Activated T-cell treated with anti-CD3 and anti-CD28 coated beads, Interleukin-2, amount 50 U/mL, for 72 hours (primary cell): Measurements from ENCODE around the gene IWS1. TPM values are rescaled to one million over a fixed set of nuclear protein-coding genes. Genes with fewer than 3 reads are reported as not detected.
"Not testable (repeated sequence)": the region's sequence is repeated elsewhere in the genome, so short reads cannot be mapped to it uniquely, and the experiment has no call there.

Source experiments
- ATAC-seq, 2 donors: fragments of 150-1000 bp; cut with Tn5 transposase; replicated peaks in 1 of 2; 2 replicates each; pipeline ENCODE4 v1.10.0; 2021; ENCODE audit warnings: moderate library complexity in 2 of 2, mild to moderate bottlenecking in 1 of 2
- DNase-seq, 2 donors: peaks; one replicate each; pipeline ENCODE4 v3.0.0; 2021 to 2022; ENCODE audit warnings: mixed read lengths in 1 of 2
- H3K27ac Mint-ChIP-seq: one replicate; pipeline ENCODE4 v1.8.0; 2022; ENCODE audit warnings: mild to moderate bottlenecking, moderate library complexity, mixed read lengths
- H3K27me3 Mint-ChIP-seq: one replicate; pipeline ENCODE4 v1.8.0; 2022; ENCODE audit warnings: low read depth, mixed read lengths
- H3K36me3 Mint-ChIP-seq, 2 donors: one replicate each; pipeline ENCODE4 v1.8.0; 2022; ENCODE audit warnings: mixed read lengths in 2 of 2, mild to moderate bottlenecking in 1 of 2; ENCODE audit not compliant: insufficient read depth in 2 of 2
- H3K4me1 Mint-ChIP-seq: one replicate; pipeline ENCODE4 v1.8.0; 2022; ENCODE audit warnings: low read depth, mixed read lengths
- H3K4me3 Mint-ChIP-seq, 2 donors: one replicate each; pipeline ENCODE4 v1.8.0; 2022; ENCODE audit warnings: mild to moderate bottlenecking in 2 of 2, mixed read lengths in 2 of 2, moderate library complexity in 2 of 2
- H3K9me3 Mint-ChIP-seq, 2 donors: one replicate each; pipeline ENCODE4 v1.8.0; 2022; ENCODE audit warnings: mixed read lengths in 2 of 2
- total RNA-seq, 2 donors: library from RNA; stranded (reverse); gene quantifications; one replicate each; pipeline ENCODE4 v1.2.3, GENCODE V29; 2022

The IWS1 gene
- total RNA-seq, 2 donors from 2014 or later = 39.0 to 43.6 TPM

GRCh38 chr2:127552336-127552735 is 26.0 kb upstream of the IWS1 start:
- no peak for ATAC-seq
- H3K27ac Mint-ChIP-seq = no peak overlapping the region
- peaks cover 2 to 6% of the 10 kb centered on the region in 2 donors for H3K36me3 Mint-ChIP-seq
- peaks cover 5% of the 10 kb centered on the region for H3K4me1 Mint-ChIP-seq
- H3K27me3 Mint-ChIP-seq = peaks cover 46% of the 10 kb centered on the region
- H3K4me3 Mint-ChIP-seq = no peak overlapping the region
- peaks cover 3 to 4% of the 10 kb centered on the region in 2 donors for H3K9me3 Mint-ChIP-seq
- DNase-seq = no peak

- no peak overlapping the region for H3K4me3 Mint-ChIP-seq
- ATAC-seq = no peak
- no peak for DNase-seq
Measured at GRCh38 chr2:127551221-127551930, 25.1 kb upstream of the IWS1 start.

GRCh38 chr2:127546797-127547196 is 20.5 kb upstream of the IWS1 start:
- peaks cover 20% of the 10 kb centered on the region for H3K27me3 Mint-ChIP-seq
- no peak overlapping the region for H3K27ac Mint-ChIP-seq
- H3K4me3 Mint-ChIP-seq = no peak overlapping the region
- no peak for ATAC-seq
- no peaks in the 10 kb centered on the region for H3K4me1 Mint-ChIP-seq
- H3K9me3 Mint-ChIP-seq = no peaks in the 10 kb centered on the region
- DNase-seq = no peak
- no peaks in the 10 kb centered on the region for H3K36me3 Mint-ChIP-seq

More at GRCh38 chr2:127551221-127551930, 25.1 kb upstream of the IWS1 start:
- peaks cover 0 to 3% of the 10 kb centered on the region in 2 donors for H3K9me3 Mint-ChIP-seq
- no peak overlapping the region for H3K27ac Mint-ChIP-seq
- H3K36me3 Mint-ChIP-seq = no peaks in the 10 kb centered on the region
- peaks cover 5% of the 10 kb centered on the region for H3K4me1 Mint-ChIP-seq
- peaks cover 42% of the 10 kb centered on the region for H3K27me3 Mint-ChIP-seq

DNA sequence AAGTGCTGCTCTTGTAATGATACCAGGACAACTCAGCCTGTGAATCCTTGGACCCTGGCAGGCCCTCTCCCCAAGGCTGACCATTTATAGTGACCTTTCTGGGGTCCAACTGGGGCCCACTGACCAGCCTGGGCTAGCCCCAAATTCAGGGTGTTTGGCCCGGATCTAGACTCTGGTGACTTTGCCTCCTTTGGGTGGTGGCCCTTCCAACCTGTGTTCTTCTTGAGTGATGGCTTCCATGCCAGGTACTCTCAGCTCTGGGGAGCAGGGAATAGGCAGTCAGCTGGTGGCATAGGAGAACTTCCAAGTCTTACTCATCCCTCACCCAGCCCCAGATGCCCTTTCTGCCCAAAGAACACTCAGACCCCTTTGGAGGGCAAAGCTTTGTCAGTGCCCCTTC is 19.5 kb upstream of the IWS1 start:
- Mint-ChIP-seq H3K27me3 (peaks cover 13% of the 10 kb centered on the region), H3K9me3 (no peaks in the 10 kb centered on the region), H3K4me1 (no peaks in the 10 kb centered on the region), H3K27ac (no peak overlapping the region), H3K4me3 (no peak overlapping the region), H3K36me3 (no peaks in the 10 kb centered on the region)
- no peak for DNase-seq
- no peak for ATAC-seq

DNA sequence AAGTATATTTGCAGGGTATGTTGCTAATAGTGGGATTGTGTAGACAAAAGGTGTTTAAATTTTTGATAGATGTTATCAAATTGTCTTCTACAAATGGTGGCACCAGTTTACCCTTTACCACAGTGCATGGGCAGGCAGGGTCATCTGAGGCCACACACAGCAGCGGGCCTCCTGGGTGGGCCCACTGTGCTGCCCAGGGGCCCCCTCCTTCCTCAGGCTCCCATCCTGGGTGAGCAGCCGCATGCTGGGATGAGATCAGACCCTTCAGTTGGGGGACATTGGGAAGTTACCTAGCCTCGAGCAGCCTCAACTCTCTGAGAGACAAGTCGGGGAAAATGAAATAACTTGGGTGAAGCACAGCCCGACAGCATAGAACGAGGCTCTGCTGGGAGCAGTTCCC is 18.9 kb upstream of the IWS1 start:
- no peak overlapping the region for H3K4me3 Mint-ChIP-seq
- H3K4me1 Mint-ChIP-seq = no peaks in the 10 kb centered on the region
- H3K9me3 Mint-ChIP-seq = no peaks in the 10 kb centered on the region
- DNase-seq (no peak), ATAC-seq (no peak)
- H3K27me3 Mint-ChIP-seq = peaks cover 13% of the 10 kb centered on the region
- no peak overlapping the region for H3K27ac Mint-ChIP-seq
- H3K36me3 Mint-ChIP-seq = no peaks in the 10 kb centered on the region

DNA sequence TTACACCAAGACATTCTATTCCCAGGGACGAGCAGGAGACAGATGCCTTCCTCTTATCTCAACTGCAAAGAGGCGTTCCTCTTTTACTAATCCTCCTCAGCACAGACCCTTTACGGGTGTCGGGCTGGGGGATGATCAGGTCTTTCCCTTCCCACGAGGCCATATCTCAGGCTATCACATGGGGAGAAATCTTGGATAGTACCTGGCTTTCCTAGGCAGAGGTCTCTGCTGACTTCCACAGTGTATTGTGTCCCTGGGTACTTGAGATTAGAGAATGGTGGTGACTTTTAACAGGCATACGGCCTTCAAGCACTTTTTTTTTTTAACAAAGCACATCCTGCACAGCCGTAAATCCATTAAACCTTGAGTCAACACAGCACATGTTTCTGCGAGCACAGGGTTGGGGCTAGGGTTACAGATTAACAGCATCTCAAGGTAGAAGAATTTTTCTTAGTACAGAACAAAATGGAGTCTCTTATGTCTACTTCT is 16.8 kb upstream of the IWS1 start:
- H3K36me3 Mint-ChIP-seq, DNase-seq, H3K4me1 Mint-ChIP-seq, H3K4me3 Mint-ChIP-seq, ATAC-seq, H3K9me3 Mint-ChIP-seq, H3K27ac Mint-ChIP-seq, H3K27me3 Mint-ChIP-seq: not testable (repeated sequence)

GRCh38 chr2:127542231-127542630 is 15.9 kb upstream of the IWS1 start:
- no peak overlapping the region for H3K4me3 Mint-ChIP-seq
- no peak for ATAC-seq
- DNase-seq = no peak
- H3K4me1 Mint-ChIP-seq = no peaks in the 10 kb centered on the region
- no peaks in the 10 kb centered on the region for H3K36me3 Mint-ChIP-seq
- peaks cover 11% of the 10 kb centered on the region for H3K27me3 Mint-ChIP-seq
- H3K9me3 Mint-ChIP-seq = no peaks in the 10 kb centered on the region
- no peak overlapping the region for H3K27ac Mint-ChIP-seq

DNA sequence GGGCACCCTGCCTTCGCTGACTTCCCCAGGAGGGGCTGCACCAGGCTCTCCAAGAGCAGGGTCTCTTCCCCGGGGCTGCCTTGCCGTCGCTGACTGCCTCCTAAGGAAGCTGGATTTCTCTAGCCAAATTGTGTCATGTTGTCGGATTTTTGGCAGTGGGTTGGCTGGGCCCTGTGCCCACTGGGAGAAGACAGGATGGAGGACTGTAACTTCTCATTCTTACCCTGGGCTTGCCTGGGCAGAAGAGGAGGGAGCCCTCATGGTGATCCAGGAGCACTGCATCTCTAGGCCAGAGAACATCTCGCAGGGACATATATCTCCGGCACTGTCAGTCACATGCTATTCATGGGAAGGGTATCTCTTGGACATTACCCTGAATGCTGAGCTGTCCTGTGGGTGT is 15.5 kb upstream of the IWS1 start:
- H3K9me3 Mint-ChIP-seq = no peaks in the 10 kb centered on the region
- H3K36me3 Mint-ChIP-seq = no peaks in the 10 kb centered on the region
- H3K4me3 Mint-ChIP-seq = no peak overlapping the region
- ATAC-seq (no peak), DNase-seq (no peak)
- no peaks in the 10 kb centered on the region for H3K4me1 Mint-ChIP-seq
- H3K27me3 Mint-ChIP-seq = peaks cover 7% of the 10 kb centered on the region
- no peak overlapping the region for H3K27ac Mint-ChIP-seq

DNA sequence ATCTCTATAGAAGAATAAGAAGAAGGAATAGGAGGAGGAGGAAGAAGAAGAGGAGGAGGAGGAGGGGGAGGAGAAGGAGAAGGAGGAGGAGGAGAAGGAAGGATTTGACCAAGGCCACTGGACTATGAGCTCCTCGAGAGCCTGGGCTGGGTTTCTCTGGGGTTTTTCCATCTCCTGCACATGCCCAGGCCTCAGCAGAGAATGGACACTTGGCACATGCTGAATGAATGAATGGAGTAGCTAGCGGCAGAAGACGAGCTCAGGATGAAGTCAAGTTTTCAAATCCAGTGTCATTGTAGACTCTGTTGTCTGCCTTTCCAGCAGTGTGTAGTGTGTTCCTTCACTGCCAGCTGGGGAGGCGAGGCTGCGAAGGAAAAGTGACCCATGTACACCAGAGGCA is 11.4 kb upstream of the IWS1 start:
- Mint-ChIP-seq H3K27ac (no peak overlapping the region), H3K4me3 (no peak overlapping the region), H3K9me3 (no peaks in the 10 kb centered on the region), H3K4me1 (no peaks in the 10 kb centered on the region), H3K36me3 (no peaks in the 10 kb centered on the region), H3K27me3 (peaks cover 6% of the 10 kb centered on the region)
- ATAC-seq = no peak
- no peak for DNase-seq

DNA sequence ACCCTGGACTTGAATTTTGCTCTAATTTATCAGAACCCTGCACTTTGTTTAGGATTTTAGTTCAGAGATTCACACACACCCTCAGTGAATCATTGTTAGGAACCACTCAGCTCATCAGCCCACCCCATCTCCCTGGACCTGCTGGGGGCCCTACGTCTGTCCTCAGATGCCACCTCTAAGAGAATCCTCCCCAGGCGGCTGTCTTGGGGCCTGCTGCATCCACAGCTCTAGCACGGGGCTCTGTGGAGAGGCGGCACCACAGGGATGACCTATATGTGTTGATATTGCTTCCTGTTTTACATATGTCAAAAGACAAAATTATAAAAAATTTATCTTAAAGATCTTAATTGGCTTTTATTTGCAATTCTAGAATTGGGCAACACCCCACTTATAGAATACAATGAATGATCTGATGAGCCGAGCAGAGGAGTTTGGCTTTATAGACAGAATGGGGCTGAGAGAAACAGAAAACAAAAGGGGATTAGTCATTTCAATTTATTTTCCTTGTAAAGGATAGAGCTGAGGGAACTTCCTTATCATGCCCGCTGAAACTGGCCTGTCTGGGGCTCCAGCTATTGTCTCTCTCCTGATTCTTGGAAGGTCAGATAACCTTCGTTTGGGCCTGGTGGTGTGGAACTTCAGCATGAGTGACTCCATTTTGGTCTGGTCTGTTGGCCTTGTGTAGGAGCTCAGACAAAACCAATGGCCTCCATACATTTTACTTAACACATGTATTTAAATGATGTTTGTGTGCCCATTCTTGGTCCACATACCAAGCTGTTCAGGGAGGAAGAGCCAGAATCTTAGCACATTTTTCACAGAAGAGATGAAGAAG is 10.6 kb upstream of the IWS1 start:
- Mint-ChIP-seq H3K27me3 (peaks cover 6% of the 10 kb centered on the region), H3K9me3 (no peaks in the 10 kb centered on the region), H3K27ac (no peak overlapping the region), H3K36me3 (no peaks in the 10 kb centered on the region), H3K4me1 (no peaks in the 10 kb centered on the region), H3K4me3 (no peak overlapping the region)
- DNase-seq = no peak
- ATAC-seq = no peak

- no peak overlapping the region for H3K27ac Mint-ChIP-seq
- no peak overlapping the region for H3K4me3 Mint-ChIP-seq
- no peaks in the 10 kb centered on the region for H3K9me3 Mint-ChIP-seq
- H3K36me3 Mint-ChIP-seq = no peaks in the 10 kb centered on the region
- no peak for DNase-seq
- peaks cover 6% of the 10 kb centered on the region for H3K27me3 Mint-ChIP-seq
- no peaks in the 10 kb centered on the region for H3K4me1 Mint-ChIP-seq
- no peak for ATAC-seq
Measured at GRCh38 chr2:127535918-127536317, 9.6 kb upstream of the IWS1 start.

DNA sequence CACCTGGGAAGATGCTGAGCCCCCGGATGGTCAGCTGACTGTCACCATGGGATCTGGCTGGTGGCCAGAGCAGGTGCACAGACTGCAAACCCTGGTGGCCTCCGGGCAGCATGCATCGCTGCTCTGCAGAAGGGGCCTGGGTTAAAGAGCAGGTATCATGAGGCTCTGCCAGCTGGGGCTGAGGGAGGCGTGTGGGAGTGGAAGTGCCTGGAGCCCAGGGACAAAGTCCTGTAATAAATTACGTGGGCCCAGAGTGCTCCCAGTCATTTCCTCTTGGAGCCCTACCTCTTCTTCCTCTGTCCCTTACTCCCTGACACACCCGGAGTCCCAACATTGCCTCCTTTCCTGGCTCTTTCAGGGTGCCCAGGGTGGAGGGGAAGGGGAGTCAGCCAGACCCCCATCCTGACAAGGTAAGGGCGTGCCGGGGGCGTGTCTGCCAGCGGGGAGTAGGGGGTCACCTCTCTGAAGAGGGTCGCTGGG is 9.2 kb upstream of the IWS1 start, which contains the start of gene MYO7B:
Gene MYO7B (plus strand): TSS at position 262 of the 480 bp plus-strand sequence. CDS start 24,040 bp downstream, outside the sequence.
- Mint-ChIP-seq H3K27me3 (peaks cover 6% of the 10 kb centered on the region), H3K36me3 (no peaks in the 10 kb centered on the region), H3K4me1 (no peaks in the 10 kb centered on the region), H3K4me3 (no peak within 1 kb of the TSS), H3K9me3 (no peaks in the 10 kb centered on the region), H3K27ac (no peak within 1 kb of the TSS)
- DNase-seq (no peak), ATAC-seq (no peak)

- Mint-ChIP-seq H3K4me3 (no peak overlapping the region), H3K36me3 (no peaks in the 10 kb centered on the region), H3K27ac (no peak overlapping the region), H3K9me3 (peaks cover 0 to 2% of the 10 kb centered on the region in 2 donors), H3K4me1 (peaks cover 7% of the 10 kb centered on the region), H3K27me3 (no peaks in the 10 kb centered on the region)
- DNase-seq (no peak), ATAC-seq (no peak)
Measured at GRCh38 chr2:127532296-127532695, 6.0 kb upstream of the IWS1 start.
